ENCODE measurements around the gene CUX1.

CUX1 gene

DNA sequence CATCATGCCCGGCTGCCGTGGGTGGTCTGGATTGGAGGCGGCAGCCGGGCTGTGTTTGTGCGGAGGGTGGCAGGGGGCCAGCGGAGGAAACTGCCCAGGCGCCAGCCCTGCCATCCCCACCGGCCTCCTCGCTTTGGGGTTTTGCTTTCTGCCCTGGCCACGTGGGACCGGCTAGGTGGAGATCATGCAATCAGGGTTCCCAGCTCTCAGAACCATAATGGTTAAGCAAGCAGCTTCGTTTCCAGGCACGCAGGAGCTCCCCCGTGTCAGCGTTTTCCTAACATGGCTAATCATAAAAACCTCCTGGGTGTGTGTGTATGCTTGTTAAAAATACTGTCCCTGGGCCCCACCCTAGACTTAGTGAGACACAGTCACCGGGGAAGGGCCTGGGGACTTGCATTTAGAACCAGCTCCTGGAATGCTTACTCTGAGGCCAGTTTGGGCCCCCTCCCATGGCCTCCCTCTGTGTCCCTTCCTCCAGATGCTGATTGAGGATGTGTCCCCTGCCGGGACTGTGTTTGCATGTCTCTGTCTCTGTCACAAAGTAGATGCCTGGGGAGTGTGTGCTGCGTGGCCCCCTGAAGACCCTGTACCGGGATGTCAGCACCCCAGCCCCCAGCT, 119.3 kb downstream of the CUX1 start:
- peak; percentile 61 for DNase-seq (ENCODE audit: low read depth)

GRCh38 chr7:101937717-101938514, 120.5 kb downstream of the CUX1 start:
- no peak for DNase-seq (ENCODE audit: low read depth)

- DNase-seq (ENCODE audit: low read depth), result no peak
Measured at GRCh38 chr7:101939136-101939695, 121.8 kb downstream of the CUX1 start.

GRCh38 chr7:101940151-101940550, 122.7 kb downstream of the CUX1 start:
- DNase-seq (ENCODE audit: low read depth), result no peak

DNA sequence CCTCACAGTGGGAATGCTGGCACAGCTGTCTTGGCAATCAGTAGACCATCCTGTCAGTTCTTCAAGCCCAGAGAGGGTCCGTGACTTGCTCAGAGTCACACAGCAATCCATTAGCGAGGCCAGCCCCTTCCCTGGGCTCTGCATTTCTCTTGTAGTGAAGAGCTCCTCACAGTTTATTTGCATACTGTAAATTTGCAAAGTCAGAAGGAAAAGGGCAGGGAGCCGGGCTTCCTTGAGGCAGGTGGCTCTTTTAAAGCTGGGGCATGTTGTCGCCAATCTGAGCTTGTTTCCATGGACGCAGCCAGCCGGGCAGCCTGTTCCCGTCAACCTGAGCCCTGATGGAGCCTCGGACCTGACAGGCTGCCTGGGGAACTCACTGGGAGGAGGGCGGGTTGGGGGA, 123.4 kb downstream of the CUX1 start:
- DNase-seq (ENCODE audit: low read depth), result no peak

- peak; percentile 75 for DNase-seq (ENCODE audit: low read depth)
Measured at GRCh38 chr7:101941481-101942383, 124.3 kb downstream of the CUX1 start.

- DNase-seq (ENCODE audit: low read depth), result no peak
Measured at GRCh38 chr7:101942603-101943210, 125.3 kb downstream of the CUX1 start.

- no peak for DNase-seq (ENCODE audit: low read depth)
Measured at GRCh38 chr7:101943306-101943705, 125.9 kb downstream of the CUX1 start.

DNA sequence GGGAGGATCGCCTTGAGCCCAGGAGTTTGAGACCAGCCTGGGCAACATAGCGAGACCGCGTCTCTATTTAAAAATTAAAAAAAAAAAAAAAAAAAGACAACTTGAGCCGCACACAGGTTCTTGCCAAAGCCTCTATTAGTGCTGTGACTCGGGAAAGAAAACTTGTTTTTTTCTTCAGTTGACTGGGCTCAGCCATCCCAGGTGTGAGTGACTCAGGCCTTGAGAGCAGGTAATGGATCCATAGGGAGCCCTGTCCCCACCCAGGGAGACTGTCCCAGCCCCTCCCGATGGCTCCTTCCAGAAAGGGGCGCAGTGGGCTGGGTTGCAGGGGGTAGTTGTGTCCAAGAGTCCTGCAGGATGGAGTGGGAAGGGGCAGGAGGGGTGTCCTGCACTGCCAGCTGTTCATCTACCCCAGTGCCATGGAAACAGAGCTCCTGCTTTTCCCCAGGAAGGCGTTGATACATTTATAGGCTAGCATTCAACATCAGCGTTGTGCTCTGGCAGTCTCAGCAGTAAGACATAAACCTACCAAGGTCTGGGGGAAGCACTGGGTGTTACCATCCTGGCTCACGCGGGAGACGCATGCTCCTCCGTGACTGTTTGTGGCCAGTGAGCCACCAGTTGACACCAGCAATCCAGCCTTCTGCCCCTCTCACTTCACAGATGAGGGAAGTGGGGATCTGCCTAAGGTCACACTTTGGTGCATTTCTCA, 126.6 kb downstream of the CUX1 start:
- no peak for DNase-seq (ENCODE audit: low read depth)

GRCh38 chr7:101944611-101945010, 127.2 kb downstream of the CUX1 start:
- DNase-seq (ENCODE audit: low read depth), result no peak

DNA sequence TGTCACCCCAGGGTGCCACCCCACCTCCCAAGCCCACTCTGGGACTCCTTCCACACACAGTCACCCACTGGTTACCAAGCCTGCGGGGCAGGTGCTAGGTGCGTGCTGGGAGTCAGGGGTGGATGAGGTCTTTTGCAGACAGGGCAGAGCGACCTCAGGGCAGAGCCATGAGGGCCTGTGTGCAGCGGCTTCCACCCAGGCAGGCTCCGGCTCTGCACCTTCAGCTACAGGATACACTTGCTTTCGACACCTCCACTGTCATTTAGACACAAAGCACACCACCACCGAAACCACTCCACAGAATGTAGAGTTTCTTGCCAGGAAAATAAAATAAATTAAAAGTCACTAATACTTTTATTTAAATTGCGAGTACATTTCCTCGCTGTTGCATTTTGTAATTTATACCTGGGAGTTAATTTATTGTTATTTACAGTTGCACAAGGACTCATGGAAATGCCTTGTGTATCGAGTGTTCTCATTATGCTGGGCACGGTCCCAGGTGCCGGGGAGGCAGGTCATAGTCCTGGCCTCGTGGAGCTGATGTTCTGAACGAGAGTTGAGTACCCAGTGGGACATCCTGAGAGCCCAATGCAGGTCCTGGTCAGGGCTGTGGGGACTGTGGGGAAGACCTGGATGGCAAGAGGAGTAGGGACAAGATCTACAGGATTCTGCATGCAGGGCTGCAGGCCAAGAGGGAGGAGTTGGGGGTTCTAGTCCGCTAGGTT, 127.8 kb downstream of the CUX1 start:
- no peak for DNase-seq (ENCODE audit: low read depth)

DNA sequence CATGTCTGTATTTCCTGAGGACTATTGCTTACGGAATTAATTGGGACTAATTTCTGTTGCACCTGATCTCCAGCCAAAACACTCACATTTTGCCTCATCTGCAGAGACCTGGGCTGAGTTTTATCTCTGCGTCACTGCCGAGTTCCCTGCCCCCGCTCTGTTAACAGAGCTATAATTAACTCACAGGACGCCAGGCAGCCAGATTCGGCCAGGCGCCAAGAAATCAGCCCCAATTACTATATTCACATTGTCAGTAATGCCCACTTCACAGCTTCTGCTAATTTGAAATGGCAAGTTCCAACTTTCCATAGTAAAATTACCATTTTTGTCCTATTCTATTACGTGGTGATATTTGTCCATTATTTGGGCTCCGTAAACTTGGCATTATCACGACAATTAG, 130.5 kb downstream of the CUX1 start:
- DNase-seq (ENCODE audit: low read depth), result no peak

- no peak for DNase-seq (ENCODE audit: low read depth)
Measured at GRCh38 chr7:101948650-101949049, 131.2 kb downstream of the CUX1 start.

DNA sequence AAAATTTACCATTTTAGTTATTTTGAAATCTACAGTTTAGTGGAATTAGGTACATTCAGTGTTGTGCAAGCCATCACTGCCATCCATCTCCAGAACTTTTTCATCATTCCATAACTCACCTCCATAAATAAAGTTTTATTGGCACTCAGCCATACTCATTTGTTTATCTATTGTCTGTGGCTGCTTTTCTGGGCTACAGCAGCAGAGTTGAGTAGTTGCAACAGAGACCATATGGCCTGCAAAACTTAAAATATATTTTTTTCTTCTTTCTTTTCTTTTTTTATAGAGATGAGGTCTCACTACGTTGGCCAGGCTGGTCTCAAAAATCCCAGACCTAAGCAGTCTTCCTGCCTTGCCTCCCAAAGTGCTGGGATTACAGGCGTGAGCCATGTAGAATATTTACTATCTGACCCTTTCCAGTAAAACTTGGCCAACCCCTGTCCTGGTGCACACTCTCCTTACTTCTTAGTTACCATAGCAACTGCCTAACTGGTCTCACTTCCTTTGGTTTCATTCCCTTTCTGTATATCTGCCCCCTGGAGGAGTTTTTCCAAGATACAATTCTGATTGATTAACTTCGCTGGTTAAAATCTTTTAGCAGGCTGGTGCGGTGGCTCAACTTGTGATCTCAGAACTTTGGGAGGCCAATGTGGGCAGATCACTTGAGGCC, 133.2 kb downstream of the CUX1 start:
- DNase-seq (ENCODE audit: low read depth), result peak; percentile 59

GRCh38 chr7:101951757-101952156, 134.3 kb downstream of the CUX1 start:
- no peak for DNase-seq (ENCODE audit: low read depth)

DNA sequence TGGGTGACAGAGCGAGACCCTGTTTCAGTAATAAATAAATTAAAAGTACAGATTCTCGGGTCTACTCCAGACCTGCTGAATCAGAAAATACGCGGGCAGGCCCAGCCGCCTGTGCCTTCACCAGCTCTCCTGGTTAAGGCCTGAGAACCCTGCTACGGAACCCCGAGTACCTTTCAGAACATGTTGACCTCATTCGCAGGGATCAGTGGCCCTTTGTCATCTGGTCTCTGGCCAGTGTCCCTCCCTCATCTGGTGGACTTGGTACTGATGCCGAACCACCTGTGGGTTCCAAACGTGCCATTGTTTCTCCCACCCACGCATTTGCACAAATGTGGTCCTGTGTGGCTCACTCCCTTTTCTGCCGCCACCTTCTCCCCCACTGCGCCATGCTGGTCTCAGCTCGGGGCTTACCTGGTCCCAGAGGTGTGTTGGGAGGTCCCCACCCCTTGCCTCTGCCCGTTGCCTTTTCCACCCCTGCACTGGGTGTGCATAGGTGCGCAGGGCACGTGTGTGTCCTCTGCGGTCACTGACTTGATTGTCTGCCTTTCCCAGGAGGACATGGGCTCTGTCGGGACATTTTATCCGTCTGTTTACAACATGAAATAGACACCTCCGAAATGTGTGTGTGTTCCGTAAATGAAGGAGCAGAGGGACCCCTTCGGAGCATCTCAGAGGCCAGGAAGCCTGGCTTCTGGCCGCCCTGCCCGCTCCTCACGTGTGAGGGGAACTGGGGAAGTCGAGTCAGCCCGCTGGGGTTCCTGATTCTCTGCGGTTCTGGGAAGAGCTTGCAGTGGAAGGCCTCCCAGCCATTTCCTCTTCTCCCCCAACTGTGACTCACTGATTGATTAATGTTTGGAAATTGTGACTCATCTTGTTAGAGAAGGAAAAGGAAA, 135.2 kb downstream of the CUX1 start:
- peak; percentile 89 for DNase-seq (ENCODE audit: low read depth)

DNA sequence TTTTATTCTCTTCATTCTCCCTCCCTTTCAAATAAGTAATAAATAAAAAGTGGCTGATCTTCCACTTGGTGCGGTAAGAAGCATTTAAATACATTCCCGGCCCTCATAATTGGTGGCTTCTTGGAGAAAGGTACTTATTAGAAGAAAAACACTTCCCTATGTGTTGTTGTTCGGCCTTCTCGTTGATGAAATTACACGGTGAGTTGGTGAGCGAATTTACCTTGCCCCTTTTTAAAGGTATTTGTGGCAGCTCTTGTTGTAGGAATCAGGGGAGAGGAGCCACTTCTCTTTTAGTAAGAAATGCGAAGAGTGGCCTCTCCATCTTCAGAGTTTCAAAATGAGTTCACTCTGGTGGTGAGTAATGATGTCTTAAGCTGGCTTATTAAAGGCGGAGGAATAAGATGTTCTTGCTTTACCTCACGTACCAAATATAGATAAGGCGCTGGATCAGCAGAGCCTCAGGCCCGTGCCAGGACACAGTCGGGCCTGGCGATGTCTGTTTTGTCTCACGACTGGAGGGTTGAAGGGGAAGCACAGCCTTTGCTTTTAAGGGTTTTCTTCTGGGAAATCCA, 135.9 kb downstream of the CUX1 start:
- peak; percentile 94 for DNase-seq (ENCODE audit: low read depth)

GRCh38 chr7:101954499-101954898, 137.1 kb downstream of the CUX1 start:
- no peak for DNase-seq (ENCODE audit: low read depth)

DNA sequence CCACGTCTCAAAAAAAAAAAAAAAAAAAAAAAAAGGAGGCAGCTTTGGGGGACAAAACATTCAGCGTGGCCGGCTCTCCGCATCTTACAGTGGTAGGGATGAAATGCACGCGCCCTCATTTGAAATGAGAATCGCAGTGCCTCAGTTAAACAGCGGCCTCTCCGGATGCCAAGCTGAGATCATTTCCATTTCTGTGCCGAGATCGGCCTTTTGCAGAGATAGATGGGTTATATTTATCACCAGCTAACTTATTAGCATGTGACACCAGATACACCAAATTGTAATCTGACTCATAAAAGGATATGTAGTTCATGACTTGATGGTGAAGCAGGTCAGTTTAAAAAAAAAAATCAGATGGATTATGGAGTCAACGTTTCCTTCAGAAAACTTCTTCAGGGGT, 138.7 kb downstream of the CUX1 start:
- DNase-seq (ENCODE audit: low read depth), result no peak

Measured in iris pigment epithelial cell (primary cell).